ENCODE measurements around the gene GIMAP8. TPM values are rescaled to one million over a fixed set of nuclear protein-coding genes. Genes with fewer than 3 reads are reported as not detected.
A peak's percentile ranks its signal among the peaks of the same experiment; 100 is the strongest.
"Not testable (repeated sequence)": the region's sequence is repeated elsewhere in the genome, so short reads cannot be mapped to it uniquely, and the experiment has no call there.

Gene GIMAP8
- total RNA-seq, 2 experiments from 2014 or later = 29.2 to 31.0 TPM

DNA sequence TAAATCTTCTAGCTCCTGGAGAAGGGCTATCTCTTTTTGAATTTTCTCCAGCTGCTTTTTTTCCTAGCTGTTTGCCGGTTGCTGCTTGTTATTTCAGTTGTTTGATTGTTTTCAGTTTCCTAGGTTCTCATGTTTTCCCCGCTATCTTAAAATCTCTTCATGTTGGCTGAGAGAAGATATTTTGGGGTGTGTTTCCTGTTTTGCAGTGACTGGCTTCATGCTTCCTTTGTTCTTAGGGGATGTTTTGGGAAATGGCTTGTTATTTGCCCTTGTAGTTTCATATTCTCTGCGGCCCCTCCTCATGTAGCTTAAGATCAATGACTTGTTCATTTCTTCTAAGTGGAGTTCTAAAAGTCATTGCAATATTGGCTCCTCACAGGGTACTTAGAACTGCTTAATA, 33.6 kb downstream of the GIMAP8 start:
- H3K36me3 Mint-ChIP-seq = peaks cover 18% of the 10 kb centered on the region
- peaks cover 60% of the 10 kb centered on the region for H3K4me1 Mint-ChIP-seq
- peak; percentile 30 for ATAC-seq (ENCODE audit: low read depth)
- POLR2A ChIA-PET = interaction anchor here (1.3 to 1.5 kb wide), 2 partner anchors 31 to 33 kb away, joined by 4 to 8 read pairs; partner anchors contain the start of gene GIMAP8
- H3K27ac Mint-ChIP-seq = peak overlapping the region; percentile 90
- peak overlapping the region; percentile 83 for H3K4me3 Mint-ChIP-seq
- H3K9me3 Mint-ChIP-seq, DNase-seq, H3K27me3 Mint-ChIP-seq: not testable (repeated sequence)

DNA sequence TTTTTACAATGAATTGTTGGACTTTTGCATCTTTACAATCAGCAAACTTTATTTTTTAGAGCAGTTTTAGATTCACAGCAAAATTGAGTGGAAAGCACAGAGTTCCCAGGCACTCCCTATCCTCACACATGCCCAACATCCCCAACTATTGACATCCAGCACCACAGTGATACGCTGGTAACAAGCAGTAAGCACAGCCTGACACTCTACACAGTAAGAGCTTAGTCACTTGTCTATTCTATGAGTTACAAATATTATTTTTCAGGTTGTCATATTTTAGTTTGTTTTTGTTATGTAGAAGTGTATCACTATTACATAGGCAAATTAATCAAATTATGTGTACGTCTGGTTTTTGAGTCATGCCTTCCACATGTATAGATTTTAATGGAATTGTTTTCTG, 37.2 kb downstream of the GIMAP8 start:
- Mint-ChIP-seq H3K36me3 (peaks cover 29% of the 10 kb centered on the region), H3K27me3 (no peaks in the 10 kb centered on the region)

DNA sequence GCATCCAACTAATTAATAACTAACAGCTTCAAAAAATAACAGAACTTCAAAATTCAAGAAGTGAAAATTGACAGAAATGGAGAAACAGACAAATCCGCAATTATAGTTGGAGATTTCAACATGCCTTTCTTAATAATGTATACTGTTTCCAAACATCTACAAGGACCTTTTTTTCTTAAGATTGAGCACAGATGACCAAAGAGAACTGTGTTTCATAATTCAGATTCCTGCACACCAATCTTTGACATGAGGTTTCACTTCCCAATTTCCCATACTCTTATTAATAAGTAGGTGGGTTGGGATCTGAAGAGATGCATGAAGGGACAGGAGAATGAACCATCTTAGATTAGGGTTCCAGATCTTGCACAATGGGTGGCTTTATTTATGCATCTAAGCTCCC, 39.4 kb downstream of the GIMAP8 start:
- Mint-ChIP-seq H3K27me3 (no peaks in the 10 kb centered on the region), H3K9me3 (peaks cover 11% of the 10 kb centered on the region), H3K27ac (no peak overlapping the region), H3K36me3 (peaks cover 33% of the 10 kb centered on the region), H3K4me3 (no peak overlapping the region), H3K4me1 (peaks cover 24% of the 10 kb centered on the region)
- DNase-seq = no peak
- POLR2A ChIA-PET = no interaction called here
- no peak for ATAC-seq (ENCODE audit: low read depth)

More for the DNA sequence above, 37.2 kb downstream of the GIMAP8 start:
- H3K27ac Mint-ChIP-seq = no peak overlapping the region
- DNase-seq = no peak
- peaks cover 11% of the 10 kb centered on the region for H3K9me3 Mint-ChIP-seq
- POLR2A ChIA-PET = interaction anchor here (1.5 kb wide), 1 partner anchor 16 kb away, joined by 3 read pairs; no protein-coding TSS in a partner anchor
- ATAC-seq (ENCODE audit: low read depth) = no peak
- H3K4me1 Mint-ChIP-seq = peaks cover 40% of the 10 kb centered on the region
- no peak overlapping the region for H3K4me3 Mint-ChIP-seq

DNA sequence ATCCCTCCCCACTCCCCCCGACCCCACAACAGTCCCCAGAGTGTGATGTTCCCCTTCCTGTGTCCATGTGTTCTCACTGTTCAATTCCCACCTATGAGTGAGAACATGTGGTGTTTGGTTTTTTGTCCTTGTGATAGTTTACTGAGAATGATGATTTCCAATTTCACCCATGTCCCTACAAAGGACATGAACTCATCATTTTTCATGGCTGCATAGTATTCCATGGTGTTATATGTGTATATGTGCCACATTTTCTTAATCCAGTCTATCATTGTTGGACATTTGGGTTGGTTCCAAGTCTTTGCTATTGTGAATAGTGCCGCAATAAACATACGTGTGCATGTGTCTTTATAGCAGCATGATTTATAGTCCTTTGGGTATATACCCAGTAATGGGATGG, 43.0 kb downstream of the GIMAP8 start:
- POLR2A ChIA-PET; DNase-seq; H3K4me3 Mint-ChIP-seq; H3K27ac Mint-ChIP-seq; ATAC-seq (ENCODE audit: low read depth); H3K27me3 Mint-ChIP-seq: not testable (repeated sequence)
- Mint-ChIP-seq H3K36me3 (peaks cover 43% of the 10 kb centered on the region), H3K9me3 (peaks cover 20% of the 10 kb centered on the region), H3K4me1 (peaks cover 16% of the 10 kb centered on the region)

DNA sequence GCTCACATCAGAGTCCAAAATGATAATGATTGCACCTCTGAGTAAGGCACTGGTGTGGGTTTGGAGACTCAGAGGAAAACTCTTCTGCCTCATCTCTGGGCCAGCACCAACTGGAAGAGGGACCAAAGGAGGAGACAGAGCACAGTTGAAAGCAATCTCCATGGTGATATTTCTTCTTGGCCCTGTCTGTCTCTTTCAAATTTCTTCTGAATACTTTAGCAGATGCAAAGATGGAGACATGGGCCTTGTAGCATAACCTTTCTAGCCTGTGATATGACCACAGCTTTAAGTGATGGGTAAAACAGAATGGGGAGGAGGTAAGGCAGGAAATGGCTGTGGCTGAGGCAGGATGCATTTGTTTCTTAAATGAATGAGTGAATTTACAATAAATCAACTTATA, 52.1 kb downstream of the GIMAP8 start:
- peak; percentile 95 for ATAC-seq (ENCODE audit: low read depth)

DNA sequence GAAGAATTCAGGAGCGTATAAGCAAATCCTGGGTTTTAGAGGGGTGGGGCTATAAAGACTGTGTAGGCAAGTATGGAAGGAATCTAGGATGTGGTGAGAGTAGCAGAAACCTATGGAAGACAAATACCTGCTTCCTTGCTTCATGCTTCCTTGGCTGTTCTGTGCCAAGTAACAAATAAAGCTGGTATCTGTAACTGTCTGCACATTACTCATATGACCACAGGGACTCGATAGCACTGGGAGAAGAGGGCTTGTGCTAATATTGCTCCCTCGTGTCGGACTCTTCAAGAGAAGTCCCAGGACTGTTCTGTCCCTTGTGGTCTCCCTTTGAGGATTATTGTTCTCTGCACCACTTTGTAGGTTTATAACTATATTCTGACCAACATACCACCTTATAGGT, 52.7 kb downstream of the GIMAP8 start:
- POLR2A ChIA-PET = interaction anchor here (0.8 to 6.1 kb wide), 10 partner anchors 9 to 252 kb away, joined by 3 to 57 read pairs (median 6); partner anchors contain the start of genes GIMAP1, GIMAP7 and GIMAP8
- H3K36me3 Mint-ChIP-seq = peaks cover 37% of the 10 kb centered on the region
- peak overlapping the region; percentile 97 for H3K27ac Mint-ChIP-seq

More for the DNA sequence above, 52.1 kb downstream of the GIMAP8 start:
- DNase-seq = no peak
- H3K9me3 Mint-ChIP-seq = peaks cover 29% of the 10 kb centered on the region
- peaks cover 62% of the 10 kb centered on the region for H3K4me1 Mint-ChIP-seq
- H3K4me3 Mint-ChIP-seq = peak overlapping the region; percentile 82
- POLR2A ChIA-PET = interaction anchor here (0.8 to 4.9 kb wide), 11 partner anchors 10 to 253 kb away, joined by 3 to 57 read pairs (median 4); partner anchors contain the start of genes GIMAP1, GIMAP7 and GIMAP8
- H3K27me3 Mint-ChIP-seq = no peaks in the 10 kb centered on the region
- peak overlapping the region; percentile 97 for H3K27ac Mint-ChIP-seq
- peaks cover 43% of the 10 kb centered on the region for H3K36me3 Mint-ChIP-seq

DNA sequence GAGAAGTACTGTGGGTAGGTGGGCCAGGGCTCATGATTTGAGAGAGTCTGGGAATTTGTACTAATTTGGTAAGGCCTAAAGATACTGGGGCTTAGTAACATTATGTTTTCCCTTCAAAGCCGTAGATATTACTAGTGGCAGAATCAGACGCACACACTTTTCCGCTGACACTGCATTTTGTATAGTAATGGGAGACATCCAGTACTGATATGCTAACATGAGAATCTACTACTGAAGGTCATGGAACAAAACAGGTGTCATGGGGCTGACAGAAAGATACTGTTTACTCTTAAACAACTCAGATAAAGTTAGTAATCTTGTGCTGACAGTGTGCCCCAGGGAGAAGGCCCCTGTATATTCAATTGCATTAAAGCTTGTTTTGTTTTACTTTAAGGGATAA, 53.2 kb downstream of the GIMAP8 start:
- peak; percentile 4 for ATAC-seq (ENCODE audit: low read depth)
- H3K36me3 Mint-ChIP-seq = peaks cover 35% of the 10 kb centered on the region
- peaks cover 68% of the 10 kb centered on the region for H3K4me1 Mint-ChIP-seq
- peak overlapping the region; percentile 76 for H3K4me3 Mint-ChIP-seq
- peak overlapping the region; percentile 97 for H3K27ac Mint-ChIP-seq
- DNase-seq = no peak
- POLR2A ChIA-PET = interaction anchor here (1.0 to 6.1 kb wide), 6 partner anchors 12 to 252 kb away, joined by 3 to 57 read pairs (median 18); partner anchors contain the start of genes GIMAP7 and GIMAP8
- H3K9me3 Mint-ChIP-seq = peaks cover 23% of the 10 kb centered on the region
- no peaks in the 10 kb centered on the region for H3K27me3 Mint-ChIP-seq

More for the DNA sequence above, 52.7 kb downstream of the GIMAP8 start:
- peaks cover 65% of the 10 kb centered on the region for H3K4me1 Mint-ChIP-seq
- ATAC-seq (ENCODE audit: low read depth) (no peak), DNase-seq (no peak)
- H3K27me3 Mint-ChIP-seq = no peaks in the 10 kb centered on the region
- peak overlapping the region; percentile 82 for H3K4me3 Mint-ChIP-seq
- H3K9me3 Mint-ChIP-seq = peaks cover 25% of the 10 kb centered on the region

DNA sequence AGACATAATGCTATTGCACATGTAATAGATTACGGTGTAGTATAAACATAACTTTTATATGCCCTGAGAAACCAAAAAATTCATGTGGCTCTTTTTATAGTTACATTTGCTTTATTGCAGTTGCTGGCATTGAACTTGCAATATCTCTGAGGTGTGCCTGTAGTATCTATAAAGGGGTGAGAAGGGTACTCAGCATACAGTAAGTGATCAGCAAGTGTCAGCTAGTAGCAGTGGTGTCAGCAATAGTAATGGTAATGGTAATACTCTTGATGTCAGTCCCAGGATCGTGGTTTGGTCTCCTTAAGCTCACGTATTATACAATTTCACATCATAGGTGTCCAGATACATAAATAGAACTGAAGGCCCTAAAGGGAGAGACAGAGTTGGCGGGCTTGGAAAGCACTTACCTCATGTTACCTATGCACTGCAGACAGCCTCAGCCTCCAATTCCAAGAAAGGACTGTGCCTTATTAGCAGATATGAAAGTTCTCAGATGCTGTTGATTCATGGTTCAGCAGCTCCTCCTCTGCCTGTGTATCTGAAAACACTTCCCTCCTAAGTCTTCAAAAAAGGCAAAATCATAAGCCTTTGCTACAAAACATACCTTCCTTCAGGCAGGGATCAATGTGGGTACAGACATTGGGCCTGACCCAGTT, 57.6 kb downstream of the GIMAP8 start:
- Mint-ChIP-seq H3K36me3 (peaks cover 19% of the 10 kb centered on the region), H3K9me3 (peaks cover 8% of the 10 kb centered on the region), H3K27ac (peak overlapping the region; percentile 76), H3K4me1 (peaks cover 79% of the 10 kb centered on the region), H3K4me3 (peak overlapping the region; percentile 76), H3K27me3 (no peaks in the 10 kb centered on the region)
- DNase-seq (no peak), ATAC-seq (ENCODE audit: low read depth) (peak; percentile 54)
- POLR2A ChIA-PET = interaction anchor here (0.7 to 6.1 kb wide), 7 partner anchors 27 to 247 kb away, joined by 3 to 55 read pairs (median 3); partner anchors contain the start of gene GIMAP8

DNA sequence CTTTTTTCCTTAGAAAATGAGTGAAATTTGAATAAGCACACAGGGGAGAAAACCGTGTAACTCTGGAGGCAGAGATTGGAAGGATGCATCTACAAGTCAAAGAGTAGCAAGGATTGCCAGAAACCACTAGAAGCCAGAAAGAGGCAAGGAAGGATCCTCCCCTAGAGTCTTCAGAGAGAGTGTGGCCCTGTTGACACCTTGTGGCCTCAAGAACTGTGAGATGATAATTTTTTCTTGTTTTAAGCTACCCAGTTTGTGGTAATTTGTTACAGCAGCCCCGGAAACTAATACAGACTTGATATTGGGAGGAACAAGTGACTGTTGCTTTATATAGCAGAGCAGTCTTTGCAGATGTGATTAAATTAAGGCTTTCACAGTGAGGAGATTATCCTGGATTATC, 60.6 kb downstream of the GIMAP8 start:
- Mint-ChIP-seq H3K4me1 (peaks cover 67% of the 10 kb centered on the region), H3K4me3 (peak overlapping the region; percentile 30), H3K27ac (peak overlapping the region; percentile 81), H3K9me3 (peaks cover 8% of the 10 kb centered on the region), H3K36me3 (peaks cover 27% of the 10 kb centered on the region), H3K27me3 (no peaks in the 10 kb centered on the region)
- POLR2A ChIA-PET = interaction anchor here (0.6 to 3.0 kb wide), 6 partner anchors 13 to 740 kb away, joined by 3 to 27 read pairs (median 4); partner anchors contain the start of genes GIMAP1 and GIMAP8
- peak; percentile 11 for ATAC-seq (ENCODE audit: low read depth)
- no peak for DNase-seq

DNA sequence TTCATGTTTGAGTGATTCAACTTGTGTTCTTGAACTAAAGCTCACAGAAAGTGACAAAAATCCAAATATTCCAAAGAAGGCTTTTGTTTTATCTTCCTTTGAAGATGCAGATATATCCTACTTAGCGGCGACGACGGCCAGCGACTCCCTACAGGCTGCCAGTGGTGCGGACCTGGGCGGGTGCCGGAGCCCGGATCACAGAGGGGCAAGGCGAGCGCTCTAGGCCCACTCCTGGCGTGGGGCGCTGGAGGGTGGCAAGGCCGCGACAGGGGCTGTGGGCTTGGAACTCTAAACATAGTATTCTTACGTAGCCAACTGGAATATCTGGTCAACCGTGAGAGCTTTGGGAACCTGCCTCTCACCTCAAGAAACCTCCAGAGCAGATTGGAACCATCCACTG, 63.3 kb downstream of the GIMAP8 start:
- H3K4me1 Mint-ChIP-seq = peaks cover 48% of the 10 kb centered on the region
- ATAC-seq (ENCODE audit: low read depth) (no peak), DNase-seq (no peak)
- peaks cover 38% of the 10 kb centered on the region for H3K36me3 Mint-ChIP-seq
- H3K9me3 Mint-ChIP-seq = peaks cover 8% of the 10 kb centered on the region
- peak overlapping the region; percentile 100 for H3K4me3 Mint-ChIP-seq
- no peaks in the 10 kb centered on the region for H3K27me3 Mint-ChIP-seq
- peak overlapping the region; percentile 100 for H3K27ac Mint-ChIP-seq
- POLR2A ChIA-PET = interaction anchor here (1.2 to 8.1 kb wide), 12 partner anchors 10 to 242 kb away, joined by 4 to 212 read pairs (median 18); partner anchors contain the start of genes GIMAP1, GIMAP2, GIMAP4 and GIMAP8

DNA sequence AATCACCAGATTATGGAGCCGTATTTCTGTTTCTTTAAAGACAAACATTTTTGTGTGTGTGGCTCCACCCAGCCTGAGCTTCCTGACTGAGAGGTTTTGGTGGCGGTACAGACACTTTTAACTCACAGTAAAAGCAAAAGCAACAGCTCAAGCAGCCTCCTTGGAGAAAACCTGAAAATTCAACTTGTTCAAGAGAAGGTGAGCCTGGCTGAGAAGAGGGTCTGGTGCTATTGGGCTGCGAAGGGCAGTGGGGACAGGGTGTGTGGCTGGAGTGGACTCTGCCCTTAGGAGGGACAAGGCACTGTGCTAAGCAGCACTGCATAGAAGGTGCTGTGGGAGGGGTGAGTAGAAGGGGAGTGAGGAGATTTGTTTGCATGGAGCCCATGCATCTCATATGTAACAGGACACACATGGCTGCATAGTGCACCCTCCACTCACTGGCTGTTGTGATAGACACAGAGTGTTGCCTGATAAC, 64.4 kb downstream of the GIMAP8 start, which contains the start of gene GIMAP7:
TSS of gene GIMAP7 (plus strand) at position 125 of the 475 bp plus-strand sequence. CDS start 5,103 bp downstream, outside the sequence.
- H3K9me3 Mint-ChIP-seq = peaks cover 8% of the 10 kb centered on the region
- POLR2A ChIA-PET = interaction anchor here (0.8 to 8.1 kb wide), 27 partner anchors 11 to 241 kb away, joined by 3 to 212 read pairs (median 6); partner anchors contain the start of genes GIMAP1, GIMAP2, GIMAP4 and GIMAP6
- ATAC-seq (ENCODE audit: low read depth) (peak; percentile 73), DNase-seq (peak; percentile 69)
- peak within 1 kb of the TSS; percentile 100 for H3K4me3 Mint-ChIP-seq
- peak within 1 kb of the TSS; percentile 100 for H3K27ac Mint-ChIP-seq
- H3K4me1 Mint-ChIP-seq = peaks cover 41% of the 10 kb centered on the region
- H3K27me3 Mint-ChIP-seq = no peaks in the 10 kb centered on the region
- H3K36me3 Mint-ChIP-seq = peaks cover 41% of the 10 kb centered on the region

DNA sequence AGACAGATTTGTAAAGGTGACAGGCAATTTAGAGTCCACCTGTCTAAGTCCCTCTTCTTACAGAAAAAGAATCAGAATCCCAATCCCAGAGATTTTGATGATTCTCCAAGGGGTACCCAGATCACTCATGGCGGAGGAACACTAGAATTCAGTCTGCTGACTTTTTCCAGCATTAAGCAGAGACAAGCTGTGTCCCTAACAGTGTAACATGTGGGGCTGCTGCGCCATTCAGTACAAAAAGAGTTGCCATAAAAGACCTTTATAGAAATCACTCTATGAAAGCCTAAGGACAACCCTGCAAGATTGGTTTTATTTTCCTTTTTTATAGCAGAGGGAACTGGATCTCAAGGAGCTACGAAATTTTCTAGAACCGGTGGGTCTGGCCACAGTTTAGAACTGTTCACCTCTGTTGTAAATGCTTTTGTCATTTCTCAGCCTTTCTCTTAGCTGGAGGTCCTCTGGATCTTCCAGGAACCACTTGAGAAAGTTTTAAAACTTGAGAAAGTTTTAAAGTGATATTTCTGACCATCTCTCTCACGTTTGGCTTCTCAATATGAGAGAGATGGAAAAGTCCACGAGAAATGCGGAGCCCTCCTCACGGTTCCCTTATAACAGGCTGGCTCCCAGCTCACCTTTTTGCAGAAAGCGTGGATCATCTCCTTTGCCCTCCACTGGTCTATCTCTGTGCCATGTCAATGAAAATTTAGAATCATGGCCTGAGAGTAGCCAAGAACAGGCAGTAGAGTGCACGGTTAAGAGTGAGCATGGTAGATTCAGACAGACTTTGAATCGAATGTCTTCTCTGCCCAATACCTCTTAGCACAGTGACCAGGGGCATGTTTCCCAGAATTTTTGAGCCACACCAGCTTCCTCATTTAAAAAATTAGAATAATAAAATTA, 65.1 kb downstream of the GIMAP8 start:
- Mint-ChIP-seq H3K27me3 (no peaks in the 10 kb centered on the region), H3K4me3 (peak overlapping the region; percentile 100), H3K36me3 (peaks cover 42% of the 10 kb centered on the region), H3K27ac (peak overlapping the region; percentile 100), H3K4me1 (peaks cover 40% of the 10 kb centered on the region), H3K9me3 (peaks cover 6% of the 10 kb centered on the region)
- ATAC-seq (ENCODE audit: low read depth) (peak; percentile 16), DNase-seq (no peak)
- POLR2A ChIA-PET = interaction anchor here (0.8 to 8.1 kb wide), 24 partner anchors 8 to 240 kb away, joined by 3 to 212 read pairs (median 8); partner anchors contain the start of genes GIMAP1, GIMAP2, GIMAP4 and GIMAP6

All from activated naive CD8-positive, alpha-beta T cell treated with anti-CD3 and anti-CD28 coated beads, Interleukin-2, amount 10 ng/mL, durations not matched to agents 7 days and 5 days (primary cell).